Breast epithelium (tissue), 4 donors: ENCODE results near the gene CDK18. TPM values are rescaled to one million over a fixed set of nuclear protein-coding genes. Genes with fewer than 3 reads are reported as not detected.

ENCODE experiments used
- DNase-seq, 2 donors: peaks; one replicate each; pipeline ENCODE4 v3.0.0-alpha.2; 2019; ENCODE audit warnings: low spot score in 2 of 2
- H3K27ac ChIP-seq, 2 donors: fragments of 200-600 bp; sonication (generic) in 1 of 2; one replicate each; pipeline ENCODE4 v1.5.1; 2016 to 2019; ENCODE audit warnings: mild to moderate bottlenecking in 1 of 2
- H3K27me3 ChIP-seq, 2 donors: fragments of 200-600 bp; sonication (generic) in 1 of 2; one replicate each; pipeline versions ENCODE4 v1.5.1 to v1.6.0; 2017 to 2019; ENCODE audit warnings: control low read depth in 1 of 2, mild to moderate bottlenecking in 1 of 2
- H3K36me3 ChIP-seq: fragments of 200-600 bp; one replicate; pipeline ENCODE4 v1.5.1; 2019
- H3K4me1 ChIP-seq, 2 donors: fragments of 200-600 bp; sonication (generic); one replicate each; pipeline ENCODE4 v1.5.1; 2016 to 2019; ENCODE audit warnings: control low read depth in 1 of 2
- H3K4me3 ChIP-seq, 3 donors: fragments of 200-600 bp; sonication (generic); 1 replicate in 2 of 3; 2 replicates in 1 of 3; pipeline ENCODE4 v1.5.1; 2016 to 2019; ENCODE audit warnings: mild to moderate bottlenecking in 3 of 3, moderate library complexity in 2 of 3
- H3K9me3 ChIP-seq, 2 donors: fragments of 200-600 bp; sonication (generic) in 1 of 2; one replicate each; pipeline ENCODE4 v1.5.1; 2016 to 2019; ENCODE audit warnings: control low read depth in 1 of 2
- CTCF ChIP-seq, 3 donors: fragments of 450-650 bp; IDR thresholded peaks; one replicate each; pipeline ENCODE4 v1.5.1; 2016 to 2017; ENCODE audit warnings: antibody characterized with exemption in 3 of 3, mild to moderate bottlenecking in 3 of 3, moderate library complexity in 3 of 3
- POLR2A ChIP-seq: fragments of 450-650 bp; IDR thresholded peaks from one replicate; pipeline ENCODE4 v1.6.1; 2016; ENCODE audit warnings: antibody characterized with exemption, mild to moderate bottlenecking, moderate library complexity
- POLR2AphosphoS5 ChIP-seq, 3 donors: sonication (generic); formaldehyde crosslinking; IDR thresholded peaks; one replicate each; pipeline ENCODE4 v1.6.1; 2017; ENCODE audit warnings: antibody characterized with exemption in 3 of 3
- intact Hi-C: fragments of 100-400 bp; cut with DNase I; formaldehyde crosslinking; loops from one replicate; pipeline ENCODE4 v1.15.1; 2023; ENCODE audit warnings: low total_unique reads
- total RNA-seq, 3 donors: library from RNA; depleted of rRNA; stranded (reverse); fragments of >200 nt; gene quantifications; one replicate each; pipeline ENCODE4 v1.1.0, GENCODE V29; 2016

Gene CDK18
- total RNA-seq, 3 donors from 2014 or later = 1.4 to 12.3 (median 9.2) TPM

GRCh38 chr1:205516362-205516761 is 11.9 kb downstream of the CDK18 start:
- intact Hi-C loops = no loop called here
- H3K27ac ChIP-seq = peak overlapping the region; percentile 67 to 68
- H3K9me3 ChIP-seq = no peaks in the 10 kb centered on the region
- no peaks in the 10 kb centered on the region for H3K27me3 ChIP-seq
- no peak for TF ChIP-seq POLR2A
- no peak for TF ChIP-seq POLR2AphosphoS5 (IDR thresholded peaks at IDR 0.05)
- TF ChIP-seq CTCF (IDR thresholded peaks at IDR 0.05) = no peak
- no peak for DNase-seq
- H3K4me3 ChIP-seq = no peak overlapping the region
- H3K36me3 ChIP-seq = no peaks in the 10 kb centered on the region
- H3K4me1 ChIP-seq = peaks cover 5 to 9% of the 10 kb centered on the region in 2 donors

GRCh38 chr1:205517288-205517687 is 12.8 kb downstream of the CDK18 start:
- no peak overlapping the region for H3K4me3 ChIP-seq
- no peak overlapping the region for H3K27ac ChIP-seq
- no peaks in the 10 kb centered on the region for H3K36me3 ChIP-seq
- TF ChIP-seq POLR2A (no peak), CTCF (IDR thresholded peaks at IDR 0.05) (no peak), POLR2AphosphoS5 (IDR thresholded peaks at IDR 0.05) (no peak)
- H3K27me3 ChIP-seq = no peaks in the 10 kb centered on the region
- H3K9me3 ChIP-seq = no peaks in the 10 kb centered on the region
- peaks cover 5 to 9% of the 10 kb centered on the region in 2 donors for H3K4me1 ChIP-seq
- DNase-seq = no peak
- intact Hi-C loops = no loop called here

GRCh38 chr1:205517763-205518162 is 13.3 kb downstream of the CDK18 start:
- H3K4me1 ChIP-seq = peaks cover 5 to 9% of the 10 kb centered on the region in 2 donors
- intact Hi-C loops = no loop called here
- no peak overlapping the region for H3K27ac ChIP-seq
- TF ChIP-seq POLR2AphosphoS5 (IDR thresholded peaks at IDR 0.05) (no peak), POLR2A (no peak), CTCF (IDR thresholded peaks at IDR 0.05) (no peak)
- no peak for DNase-seq
- H3K36me3 ChIP-seq = no peaks in the 10 kb centered on the region
- H3K4me3 ChIP-seq = no peak overlapping the region
- no peaks in the 10 kb centered on the region for H3K27me3 ChIP-seq
- H3K9me3 ChIP-seq = no peaks in the 10 kb centered on the region

- Histone ChIP-seq H3K4me3 (no peak overlapping the region), H3K27me3 (no peaks in the 10 kb centered on the region), H3K4me1 (peaks cover 5 to 9% of the 10 kb centered on the region in 2 donors), H3K27ac (peak overlapping the region in 1 of 2 donors; percentile 32), H3K9me3 (no peaks in the 10 kb centered on the region), H3K36me3 (no peaks in the 10 kb centered on the region)
- TF ChIP-seq POLR2AphosphoS5 (IDR thresholded peaks at IDR 0.05) (no peak), POLR2A (no peak)
- DNase-seq = no peak
- intact Hi-C loops = no loop called here
Measured at GRCh38 chr1:205518661-205519540, 14.4 kb downstream of the CDK18 start.

GRCh38 chr1:205519541-205520131 is 15.2 kb downstream of the CDK18 start:
- no peaks in the 10 kb centered on the region for H3K36me3 ChIP-seq
- DNase-seq = no peak
- H3K9me3 ChIP-seq = no peaks in the 10 kb centered on the region
- H3K4me3 ChIP-seq = no peak overlapping the region
- no peaks in the 10 kb centered on the region for H3K27me3 ChIP-seq
- intact Hi-C loops = no loop called here
- no peak for TF ChIP-seq POLR2AphosphoS5 (IDR thresholded peaks at IDR 0.05)
- no peak for TF ChIP-seq CTCF (IDR thresholded peaks at IDR 0.05)
- TF ChIP-seq POLR2A = no peak
- H3K4me1 ChIP-seq = peaks cover 5 to 9% of the 10 kb centered on the region in 2 donors
- no peak overlapping the region for H3K27ac ChIP-seq
